ENCODE results near the gene DOCK11.
A peak's percentile ranks its signal among the peaks of the same experiment; 100 is the strongest.
"Not testable (repeated sequence)": the region's sequence is repeated elsewhere in the genome, so short reads cannot be mapped to it uniquely, and the experiment has no call there.

DOCK11 gene

GRCh38 chrX:118495061-118495921, at the start of gene DOCK11:
Gene DOCK11, plus strand, starts transcription at chrX:118495815. Its CDS starts 157 bp downstream, at chrX:118495972.
- DNase-seq (ENCODE audit: low read depth in 2 of 2) = peak; percentile 75 to 79

DNA sequence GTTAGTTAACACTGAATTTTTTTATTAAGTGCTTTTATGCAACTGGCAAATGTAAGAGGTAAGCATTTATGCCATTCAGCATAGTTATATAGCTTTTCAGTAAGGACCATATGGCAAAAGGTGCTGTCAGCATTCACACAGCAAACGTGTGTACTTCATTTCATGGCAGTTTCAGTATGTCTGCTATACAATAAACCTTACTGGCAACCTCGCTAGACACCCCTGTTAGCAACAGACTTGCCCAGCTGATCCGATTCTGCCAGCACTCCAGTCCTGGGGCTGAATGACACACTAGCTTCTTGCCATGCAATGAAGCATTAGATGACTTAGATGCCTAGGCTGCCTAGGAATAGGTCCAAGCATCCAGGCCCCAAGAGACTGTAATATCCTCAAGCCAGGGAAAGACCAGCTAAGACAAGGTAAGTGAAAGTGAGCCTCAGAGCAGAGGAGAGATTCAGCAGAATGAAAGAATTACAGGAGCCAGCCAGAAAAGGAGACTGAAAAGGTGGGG, 47.3 kb upstream of the DOCK11 start:
- DNase-seq (ENCODE audit: low read depth in 2 of 2) = no peak

GRCh38 chrX:118455013-118455412, 40.6 kb upstream of the DOCK11 start:
- no peak for DNase-seq (ENCODE audit: low read depth in 2 of 2)

GRCh38 chrX:118459494-118459893, 36.1 kb upstream of the DOCK11 start:
- DNase-seq (ENCODE audit: low read depth in 2 of 2) = no peak

DNA sequence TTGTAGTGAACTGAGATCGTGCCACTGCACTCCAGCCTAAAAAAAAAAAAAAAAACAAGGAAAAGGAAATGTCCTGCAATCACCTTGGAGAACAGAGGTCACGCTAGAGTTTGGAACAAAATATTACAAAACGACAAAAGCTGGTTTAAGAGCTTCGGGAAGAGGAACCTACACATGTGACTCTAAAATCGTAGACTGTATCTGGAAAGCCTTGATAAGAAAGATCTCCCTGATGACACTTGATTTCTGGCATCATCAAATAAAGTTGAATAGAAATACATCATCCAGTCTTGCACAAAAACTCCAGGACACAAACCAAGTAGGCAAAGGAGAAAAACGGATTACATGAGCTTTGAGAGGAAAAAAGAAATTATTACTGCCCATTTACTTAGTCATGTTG, 31.1 kb upstream of the DOCK11 start:
- DNase-seq (ENCODE audit: low read depth in 2 of 2) = no peak

DNA sequence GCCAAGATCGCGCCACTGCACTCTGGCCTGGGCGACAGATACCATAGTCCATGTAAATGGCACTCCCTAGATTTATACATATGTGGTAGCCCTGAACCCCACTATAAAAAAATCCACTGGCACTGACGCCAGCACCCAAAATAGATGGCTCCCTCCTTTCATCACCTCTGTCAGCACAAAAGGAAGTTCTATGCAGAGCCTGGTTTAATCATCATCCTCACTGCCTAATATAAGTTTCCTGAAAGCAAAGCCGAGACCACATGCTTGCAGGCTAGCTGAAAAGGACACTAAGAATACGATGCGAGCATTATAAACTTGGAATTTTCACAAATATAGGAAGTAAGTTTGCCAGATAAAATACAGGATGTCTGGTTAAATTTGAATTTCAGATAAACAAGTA, 27.5 kb upstream of the DOCK11 start:
- no peak for DNase-seq (ENCODE audit: low read depth in 2 of 2)

GRCh38 chrX:118470721-118471347, 24.8 kb upstream of the DOCK11 start:
- DNase-seq (ENCODE audit: low read depth in 2 of 2) = not testable (repeated sequence)

DNA sequence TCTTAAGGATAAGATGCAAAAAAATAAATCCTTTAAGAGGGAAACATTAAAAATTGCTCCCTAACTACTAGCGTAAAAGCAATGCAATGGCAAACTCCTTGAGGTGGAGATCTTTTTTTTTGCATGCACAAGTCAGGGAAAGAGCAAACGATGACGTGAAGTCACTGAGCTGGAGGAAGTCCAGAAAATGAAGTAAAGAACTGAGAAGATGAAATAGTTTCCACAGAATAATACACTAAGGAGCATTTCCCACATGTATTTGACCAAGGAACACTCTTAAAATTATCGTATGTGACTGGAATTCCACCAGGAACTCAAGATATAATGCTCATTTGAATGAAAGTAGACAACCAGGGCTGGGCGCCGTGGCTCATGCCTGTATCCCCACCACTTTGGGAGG, 21.0 kb upstream of the DOCK11 start:
- no peak for DNase-seq (ENCODE audit: low read depth in 2 of 2)

DNA sequence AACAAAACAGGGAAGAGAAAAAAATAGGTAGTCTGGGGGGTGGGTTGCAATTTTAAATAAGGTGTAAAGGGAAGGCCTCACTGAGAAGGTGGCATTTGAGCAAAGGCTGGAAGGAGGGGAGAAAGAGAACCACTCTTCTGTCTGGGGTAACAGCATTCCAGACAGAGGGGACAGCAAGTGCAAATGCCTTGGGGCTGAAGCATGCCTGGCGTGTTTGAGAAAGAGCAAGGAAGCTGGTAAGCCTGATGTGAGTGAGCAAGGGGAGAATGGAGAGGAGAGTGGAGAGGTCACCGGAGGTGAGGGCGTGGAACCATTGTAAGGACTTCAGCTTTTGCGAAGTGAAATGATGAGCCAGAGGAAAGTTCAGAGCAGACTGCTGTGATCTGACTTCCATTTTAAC, 19.7 kb upstream of the DOCK11 start:
- no peak for DNase-seq (ENCODE audit: low read depth in 2 of 2)

DNA sequence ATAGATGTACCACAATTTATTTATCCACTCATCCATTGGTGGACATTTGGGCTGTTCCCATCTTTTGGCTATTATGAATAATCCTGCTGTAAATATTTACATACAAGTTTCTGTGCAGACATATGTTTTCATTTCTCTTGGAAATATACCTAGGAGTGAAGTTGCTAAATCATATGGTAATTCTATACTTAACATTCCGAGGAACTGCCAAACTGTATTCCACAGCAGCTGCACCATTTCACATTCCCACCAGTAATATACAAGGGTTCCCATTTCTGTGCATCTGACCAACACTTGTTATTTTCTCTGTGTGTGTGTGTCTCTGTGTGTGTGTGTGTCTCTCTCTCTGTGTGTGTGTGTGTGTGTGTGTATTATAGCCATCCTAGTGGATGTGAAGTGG, 15.4 kb upstream of the DOCK11 start:
- DNase-seq (ENCODE audit: low read depth in 2 of 2) = no peak

GRCh38 chrX:118482384-118482783, 13.2 kb upstream of the DOCK11 start:
- DNase-seq (ENCODE audit: low read depth in 2 of 2) = not testable (repeated sequence)

GRCh38 chrX:118484216-118484903, 11.3 kb upstream of the DOCK11 start:
- no peak for DNase-seq (ENCODE audit: low read depth in 2 of 2)

DNA sequence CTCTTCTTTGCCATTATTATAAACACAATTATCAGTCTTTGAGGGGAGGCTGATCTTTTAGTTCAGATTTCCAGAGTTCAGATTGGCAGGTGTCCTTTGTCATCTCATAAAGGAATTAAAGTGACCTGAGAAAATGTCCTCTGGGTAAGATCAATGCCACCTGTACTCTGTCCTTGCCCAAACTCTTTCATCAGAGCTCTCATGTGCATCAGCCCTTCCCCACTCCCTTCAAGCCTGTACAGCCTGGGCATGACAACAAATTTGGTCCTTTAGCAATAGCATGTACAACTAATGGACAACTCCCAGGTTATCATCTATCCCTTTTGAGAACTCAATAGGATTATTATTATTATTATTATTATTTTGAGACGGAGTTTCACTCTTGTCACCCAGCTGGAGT, 8.9 kb upstream of the DOCK11 start:
- DNase-seq (ENCODE audit: low read depth in 2 of 2) = not testable (repeated sequence)

GRCh38 chrX:118493016-118493415, 2.6 kb upstream of the DOCK11 start:
- no peak for DNase-seq (ENCODE audit: low read depth in 2 of 2)

- no peak for DNase-seq (ENCODE audit: low read depth in 2 of 2)
Measured at GRCh38 chrX:118493653-118494297, 1.8 kb upstream of the DOCK11 start.

GRCh38 chrX:118495958-118496762, 545 bp downstream of the DOCK11 start:
- DNase-seq (ENCODE audit: low read depth in 2 of 2) = peak; percentile 55 to 58

GRCh38 chrX:118496763-118497079, 1.1 kb downstream of the DOCK11 start:
- DNase-seq (ENCODE audit: low read depth in 2 of 2) = no peak

GRCh38 chrX:118497180-118497818, 1.7 kb downstream of the DOCK11 start:
- DNase-seq (ENCODE audit: low read depth in 2 of 2) = no peak

DNA sequence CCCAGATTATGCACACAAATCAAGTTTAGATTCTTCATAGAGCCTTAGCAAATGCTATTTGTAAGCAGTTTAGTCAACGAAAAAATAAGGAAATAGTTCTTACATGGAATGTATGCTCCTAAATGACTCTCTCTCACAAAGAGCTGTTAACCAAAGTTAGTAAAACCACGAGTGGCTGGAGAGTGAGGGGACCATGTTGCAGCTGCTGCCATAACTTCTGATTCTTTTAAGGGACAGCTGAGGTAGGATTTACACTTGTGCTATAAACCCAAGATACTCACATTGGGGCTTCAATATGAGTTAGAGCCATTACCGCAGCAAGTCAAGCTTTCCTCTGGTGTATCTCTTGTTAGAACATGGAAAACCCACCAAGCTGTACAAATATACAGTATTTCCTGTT, 2.7 kb downstream of the DOCK11 start:
- DNase-seq (ENCODE audit: low read depth in 2 of 2) = no peak

- DNase-seq (ENCODE audit: low read depth in 2 of 2) = no peak
Measured at GRCh38 chrX:118498755-118499154, 3.1 kb downstream of the DOCK11 start.

DNA sequence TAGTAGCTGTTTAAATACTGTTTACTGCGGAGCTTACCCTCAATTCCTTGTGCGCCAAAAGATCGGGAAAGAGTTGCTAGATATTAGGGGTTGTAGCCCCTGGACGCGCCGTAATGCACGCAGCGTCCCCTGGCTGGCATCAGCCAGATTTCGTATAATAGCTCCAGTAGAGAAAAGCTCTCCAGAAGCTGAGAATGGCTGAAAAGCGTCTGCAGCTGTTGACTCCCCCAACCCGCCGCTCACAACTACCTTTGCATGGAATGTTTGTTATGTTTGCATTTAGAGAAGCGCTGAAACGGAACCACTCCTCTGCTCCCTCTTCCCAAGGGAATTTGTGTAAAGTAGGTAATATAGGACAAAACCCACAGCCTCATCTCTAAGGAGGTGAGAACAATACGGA, 3.7 kb downstream of the DOCK11 start:
- DNase-seq (ENCODE audit: low read depth in 2 of 2) = no peak
